Measurements from ENCODE around the gene ING5.
"Not testable (repeated sequence)": the region's sequence is repeated elsewhere in the genome, so short reads cannot be mapped to it uniquely, and the experiment has no call there.

Gene ING5

DNA sequence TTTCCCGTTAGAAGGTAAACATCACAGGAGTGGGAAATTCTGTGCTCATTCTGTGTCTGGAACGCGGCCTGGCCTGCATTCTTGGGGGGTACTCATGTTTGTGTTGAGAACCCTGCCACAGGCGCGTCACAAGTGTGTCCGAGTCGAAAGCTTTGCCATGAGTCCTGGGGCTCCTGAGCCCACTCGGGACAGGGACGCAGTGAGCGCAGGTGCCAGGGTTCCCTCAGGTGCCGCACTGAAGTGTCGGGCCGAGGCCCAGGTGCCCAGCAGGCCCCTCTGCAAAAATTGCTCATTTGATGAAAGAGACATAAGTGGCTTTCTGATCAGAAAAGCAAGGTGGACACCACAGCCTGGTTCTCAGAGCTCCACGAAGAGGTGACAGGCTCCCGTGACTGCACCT lies 37.3 kb downstream of the ING5 start:
- no peak overlapping the region for H3K4me3 ChIP-seq (ENCODE audit: low read length)
- TF ChIP-seq CTCF (conservative IDR thresholded peaks at IDR 0.05; ENCODE audit: low read depth, low read length) = no peak

GRCh38 chr2:241739651-241740050 lies 37.8 kb downstream of the ING5 start:
- H3K4me3 ChIP-seq (ENCODE audit: low read length) = no peak overlapping the region
- DNase-seq (ENCODE audit: low read depth) = no peak
- TF ChIP-seq CTCF (conservative IDR thresholded peaks at IDR 0.05; ENCODE audit: low read depth, low read length) = no peak

More for the DNA sequence above, 37.3 kb downstream of the ING5 start:
- DNase-seq (ENCODE audit: low read depth) = no peak

DNA sequence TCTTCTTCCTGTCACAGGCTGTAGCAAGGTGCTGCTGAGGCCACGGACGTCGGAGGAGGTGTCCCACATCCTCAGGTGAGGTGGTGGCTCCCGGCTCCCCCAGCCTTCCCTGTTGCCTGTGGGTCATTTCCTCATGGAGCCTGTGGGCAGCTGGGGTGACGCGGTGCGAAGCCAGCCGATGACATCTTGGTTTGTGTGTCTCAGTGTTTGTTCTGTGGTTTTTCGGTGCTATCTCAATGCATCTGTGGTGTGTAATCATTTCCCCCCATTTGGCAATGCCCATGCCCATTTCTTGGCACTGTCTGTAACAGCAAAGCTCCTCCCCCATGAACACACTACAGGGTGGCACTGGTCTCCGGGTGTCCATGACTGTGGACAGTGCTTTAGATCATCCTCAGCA lies 39.2 kb downstream of the ING5 start:
- H3K4me3 ChIP-seq (ENCODE audit: low read length) = no peak overlapping the region
- TF ChIP-seq CTCF (conservative IDR thresholded peaks at IDR 0.05; ENCODE audit: low read depth, low read length) = no peak
- no peak for DNase-seq (ENCODE audit: low read depth)

GRCh38 chr2:241742320-241742939 lies 40.6 kb downstream of the ING5 start:
- no peak for TF ChIP-seq CTCF (conservative IDR thresholded peaks at IDR 0.05; ENCODE audit: low read depth, low read length)
- no peak overlapping the region for H3K4me3 ChIP-seq (ENCODE audit: low read length)
- no peak for DNase-seq (ENCODE audit: low read depth)

DNA sequence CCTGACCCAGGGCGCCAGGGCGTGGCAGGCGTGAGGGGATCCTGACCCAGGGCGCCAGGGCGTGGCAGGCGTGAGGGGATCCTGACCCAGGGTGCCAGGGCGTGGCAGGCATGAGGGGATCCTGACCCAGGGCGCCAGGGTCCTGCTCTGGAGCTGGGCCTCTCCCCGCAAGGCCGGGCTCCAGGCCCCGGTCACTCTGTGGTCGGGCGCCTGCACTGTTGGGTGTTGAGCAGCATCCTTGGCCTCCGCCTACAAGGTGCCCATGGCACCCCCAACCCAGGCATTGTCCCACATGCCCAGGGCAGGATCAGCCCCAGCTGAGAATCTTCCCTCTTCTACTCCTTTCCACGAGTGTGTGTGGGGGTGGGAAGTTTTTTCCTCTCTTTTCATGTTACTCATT lies 41.2 kb downstream of the ING5 start:
- not testable (repeated sequence) for H3K4me3 ChIP-seq (ENCODE audit: low read length); DNase-seq (ENCODE audit: low read depth)

DNA sequence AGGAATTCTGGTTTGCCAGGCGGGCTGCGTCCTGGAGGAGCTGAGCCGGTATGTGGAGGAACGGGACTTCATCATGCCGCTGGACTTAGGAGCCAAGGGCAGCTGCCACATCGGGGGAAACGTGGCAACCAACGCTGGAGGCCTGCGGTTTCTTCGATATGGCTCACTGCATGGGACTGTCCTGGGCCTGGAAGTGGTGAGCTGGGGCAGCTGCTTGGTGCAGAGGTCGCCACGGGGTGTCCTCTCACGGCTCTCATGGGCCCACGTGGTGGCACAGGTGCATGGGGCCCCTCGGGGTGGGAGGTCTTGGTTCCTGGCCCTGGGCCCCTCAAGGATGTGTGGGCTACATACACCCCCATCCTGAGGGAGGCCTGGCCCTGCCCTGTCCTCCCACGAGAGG lies 41.8 kb downstream of the ING5 start:
- no peak for DNase-seq (ENCODE audit: low read depth)
- no peak for TF ChIP-seq CTCF (conservative IDR thresholded peaks at IDR 0.05; ENCODE audit: low read depth, low read length)
- H3K4me3 ChIP-seq (ENCODE audit: low read length) = no peak overlapping the region

DNA sequence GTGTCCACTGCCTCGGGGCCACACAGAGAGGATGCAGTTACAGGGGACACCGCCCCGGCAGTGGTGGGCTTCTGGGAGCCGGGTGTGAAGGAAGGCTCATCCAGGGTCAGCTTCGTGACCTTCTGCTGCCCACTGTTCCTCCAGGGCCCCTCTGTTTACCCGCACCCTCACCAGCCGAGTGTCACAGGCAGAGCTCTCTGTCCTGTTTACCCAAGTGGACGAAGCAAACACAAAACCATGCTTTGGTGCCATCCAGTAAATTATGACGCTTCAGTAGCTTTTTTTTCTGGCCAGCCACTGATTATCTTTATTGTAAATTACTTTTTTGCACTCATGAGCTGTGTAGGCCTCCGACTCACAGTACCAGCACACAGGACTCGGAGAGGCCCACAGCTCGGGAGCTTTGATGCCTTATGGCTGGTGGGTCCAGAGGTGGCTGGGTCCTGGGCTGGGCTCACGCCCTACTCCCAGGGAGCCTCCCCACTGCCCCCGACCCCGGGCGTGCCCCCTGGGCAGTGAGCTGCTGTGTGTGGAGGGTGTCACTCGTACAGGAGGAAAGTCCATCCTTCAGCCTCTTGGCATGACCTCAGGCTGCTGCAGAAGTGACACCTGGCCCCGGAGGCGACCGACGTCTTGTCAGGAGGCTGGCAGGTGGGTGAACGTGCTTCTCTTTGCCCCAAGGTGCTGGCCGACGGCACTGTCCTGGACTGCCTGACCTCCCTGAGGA lies 42.4 kb downstream of the ING5 start:
- DNase-seq (ENCODE audit: low read depth) = no peak
- H3K4me3 ChIP-seq (ENCODE audit: low read length) = no peak overlapping the region
- TF ChIP-seq CTCF (conservative IDR thresholded peaks at IDR 0.05; ENCODE audit: low read depth, low read length) = no peak
